Left lung (tissue), 10 donors: ENCODE measurements around the gene SDK2. TPM values are rescaled to one million over a fixed set of nuclear protein-coding genes. Genes with fewer than 3 reads are reported as not detected.

Source experiments
- ATAC-seq: fragments of 200-7000 bp; cut with Tn5 transposase; one replicate; pipeline ENCODE4 v1.9.1; 2020; ENCODE audit warnings: moderate library complexity
- DNase-seq, 4 donors: peaks; one replicate each; pipeline ENCODE4 v3.0.0-alpha.2; 2013 to 2020
- H3K27ac ChIP-seq, 2 donors: fragments of 200-600 bp; sonication (generic) in 1 of 2; one replicate each; pipeline versions ENCODE4 v1.5.0 to v1.8.0; 2020 to 2021
- H3K27me3 ChIP-seq, 2 donors: fragments of 200-600 bp; sonication (generic) in 1 of 2; one replicate each; pipeline versions ENCODE4 v1.5.0 to v1.8.0; 2020 to 2021
- H3K36me3 ChIP-seq, 2 donors: fragments of 200-600 bp; sonication (generic) in 1 of 2; one replicate each; pipeline versions ENCODE4 v1.5.0 to v1.8.0; 2020 to 2021
- H3K4me1 ChIP-seq, 2 donors: fragments of 200-600 bp; one replicate each; pipeline ENCODE4 v1.8.0; 2021
- H3K4me3 ChIP-seq, 2 donors: fragments of 200-600 bp; sonication (generic) in 1 of 2; one replicate each; pipeline versions ENCODE4 v1.5.0 to v1.8.0; 2020 to 2021; ENCODE audit warnings: mild to moderate bottlenecking in 1 of 2
- H3K9me3 ChIP-seq, 2 donors: fragments of 200-600 bp; sonication (generic) in 1 of 2; one replicate each; pipeline versions ENCODE4 v1.5.0 to v1.8.0; 2020 to 2021
- intact Hi-C, 2 donors: fragments of 100-400 bp; cut with DNase I; formaldehyde crosslinking; loops; one replicate each; pipeline versions ENCODE4 v1.11.2 to v1.14.2; 2022
- polyA plus RNA-seq, 6 donors: library from polyadenylated mRNA; unstranded; fragments of 120-200 nt; gene quantifications; one replicate each; pipeline ENCODE4 v1.2.1, GENCODE V29; 2013; ENCODE audit not compliant: insufficient read length in 6 of 6
- total RNA-seq, 2 donors: library from RNA; stranded (reverse); fragmentation: NEBNext Ultra II Directional; extraction: Animal tissue kit (Norgen Biotek cat#: 25700); gene quantifications; one replicate each; pipeline ENCODE4 v1.2.1, GENCODE V29; 2021
- TF ChIP-seq, protein P1 (sequence below), 2 donors: fragments of 200-600 bp; sonication (generic) in 1 of 2; IDR thresholded peaks; one replicate each; pipeline versions ENCODE4 v1.5.0 to v1.8.0; 2021; ENCODE audit warnings: antibody characterized with exemption in 2 of 2
- donor health status: DM: no; HTN: yes; CAD: no.
- donor health status: DM: no; HTN: no; CAD: no.

Gene SDK2
- total and polyA plus RNA-seq, 8 donors, result 6.0 to 10.9 (median 7.5) TPM

DNA sequence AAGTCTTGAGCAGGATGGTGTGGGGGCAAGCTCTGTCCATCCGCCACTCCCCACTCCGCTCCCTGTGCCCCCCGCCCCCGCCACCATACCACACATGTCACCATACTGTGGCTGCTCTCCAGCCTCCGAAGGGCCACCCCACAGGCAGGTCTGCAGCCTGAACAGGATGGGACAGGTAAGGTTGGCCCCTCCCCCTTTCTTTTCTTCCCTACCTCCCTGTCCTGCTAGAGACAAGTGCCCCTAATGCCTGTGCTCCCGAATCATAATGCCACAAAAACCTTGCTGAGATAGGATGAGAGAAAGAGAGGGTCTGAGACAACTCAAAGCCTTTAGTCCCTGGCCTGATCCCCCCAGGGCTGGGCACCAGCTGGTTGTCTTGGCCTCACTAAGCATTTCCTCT, 84.7 kb downstream of the SDK2 start:
- Histone ChIP-seq H3K36me3 (no peaks in the 10 kb centered on the region), H3K9me3 (no peaks in the 10 kb centered on the region), H3K27ac (no peak overlapping the region), H3K4me3 (no peak overlapping the region), H3K4me1 (no peaks in the 10 kb centered on the region), H3K27me3 (peaks cover 0 to 14% of the 10 kb centered on the region in 2 donors)
- TF ChIP-seq, protein P1, sequence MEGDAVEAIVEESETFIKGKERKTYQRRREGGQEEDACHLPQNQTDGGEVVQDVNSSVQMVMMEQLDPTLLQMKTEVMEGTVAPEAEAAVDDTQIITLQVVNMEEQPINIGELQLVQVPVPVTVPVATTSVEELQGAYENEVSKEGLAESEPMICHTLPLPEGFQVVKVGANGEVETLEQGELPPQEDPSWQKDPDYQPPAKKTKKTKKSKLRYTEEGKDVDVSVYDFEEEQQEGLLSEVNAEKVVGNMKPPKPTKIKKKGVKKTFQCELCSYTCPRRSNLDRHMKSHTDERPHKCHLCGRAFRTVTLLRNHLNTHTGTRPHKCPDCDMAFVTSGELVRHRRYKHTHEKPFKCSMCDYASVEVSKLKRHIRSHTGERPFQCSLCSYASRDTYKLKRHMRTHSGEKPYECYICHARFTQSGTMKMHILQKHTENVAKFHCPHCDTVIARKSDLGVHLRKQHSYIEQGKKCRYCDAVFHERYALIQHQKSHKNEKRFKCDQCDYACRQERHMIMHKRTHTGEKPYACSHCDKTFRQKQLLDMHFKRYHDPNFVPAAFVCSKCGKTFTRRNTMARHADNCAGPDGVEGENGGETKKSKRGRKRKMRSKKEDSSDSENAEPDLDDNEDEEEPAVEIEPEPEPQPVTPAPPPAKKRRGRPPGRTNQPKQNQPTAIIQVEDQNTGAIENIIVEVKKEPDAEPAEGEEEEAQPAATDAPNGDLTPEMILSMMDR (IDR thresholded peaks at IDR 0.05), result no peak
- DNase-seq (peak in 1 of 4 donors; percentile 9), ATAC-seq (no peak)
- intact Hi-C loops, result no loop called here

DNA sequence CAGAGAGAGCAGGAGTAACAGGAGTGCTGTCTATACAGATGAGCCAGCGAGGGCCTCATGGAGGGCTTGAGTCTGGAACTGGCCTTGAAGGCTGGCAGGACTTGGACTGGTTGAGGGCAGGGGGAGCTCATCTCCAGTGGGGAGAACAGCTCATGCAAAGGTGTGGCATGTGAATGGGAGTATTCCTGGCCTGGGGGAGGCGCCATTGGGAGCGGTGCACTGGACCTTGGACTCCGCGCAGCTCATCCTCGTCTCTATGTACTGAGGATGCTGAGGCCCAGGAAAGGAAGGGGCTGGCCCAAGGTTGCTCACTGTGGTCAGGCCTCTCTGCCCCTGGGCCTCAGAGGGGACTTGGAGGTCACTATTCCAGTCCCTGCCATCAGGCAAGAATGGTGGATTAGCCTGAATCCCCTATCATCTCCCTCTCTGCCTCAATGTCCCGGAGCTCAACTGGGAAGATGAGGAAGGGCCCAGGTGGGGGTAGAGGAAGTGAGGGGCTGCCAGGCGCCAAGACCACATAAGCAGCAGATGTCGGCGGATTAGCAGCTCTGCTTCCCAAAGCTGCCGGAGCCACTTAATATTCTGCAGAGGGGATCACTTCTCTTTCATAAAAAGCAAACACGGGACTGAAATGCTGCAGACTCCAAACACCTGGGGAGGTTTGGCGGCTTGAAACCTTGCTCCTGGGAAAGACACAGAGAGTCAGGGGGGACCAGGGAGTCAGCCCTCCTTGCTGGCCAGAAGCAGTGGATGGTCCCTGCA, 88.9 kb downstream of the SDK2 start:
- H3K4me1 ChIP-seq, result no peaks in the 10 kb centered on the region
- no peaks in the 10 kb centered on the region for H3K9me3 ChIP-seq
- H3K4me3 ChIP-seq, result no peak overlapping the region
- peak in 1 of 4 donors; percentile 30 for DNase-seq
- TF ChIP-seq, protein P1 (IDR thresholded peaks at IDR 0.05), result no peak
- intact Hi-C loops, result no loop called here
- peaks cover 0 to 37% of the 10 kb centered on the region in 2 donors for H3K27me3 ChIP-seq
- no peak for ATAC-seq
- H3K36me3 ChIP-seq, result no peaks in the 10 kb centered on the region
- H3K27ac ChIP-seq, result no peak overlapping the region

DNA sequence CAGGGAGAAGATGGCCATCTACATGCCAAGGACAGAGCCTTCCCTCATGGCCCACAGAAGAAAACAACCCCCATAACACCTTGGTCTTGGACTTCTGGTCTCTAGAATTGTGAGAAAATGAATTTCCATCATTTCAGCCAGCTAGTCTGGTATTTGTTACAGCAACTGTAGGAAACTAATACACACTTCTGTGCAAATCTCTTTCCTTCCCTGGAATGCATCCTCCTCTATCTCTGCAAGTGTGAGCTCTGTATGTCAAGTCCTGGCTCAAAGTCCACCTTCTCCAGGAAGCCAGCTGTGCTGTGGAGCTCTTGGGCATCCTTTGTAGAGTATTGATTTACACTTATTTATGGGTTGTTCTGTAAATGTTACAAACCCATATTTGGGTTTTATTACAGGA, 89.7 kb downstream of the SDK2 start:
- TF ChIP-seq, protein P1 (IDR thresholded peaks at IDR 0.05), result no peak

DNA sequence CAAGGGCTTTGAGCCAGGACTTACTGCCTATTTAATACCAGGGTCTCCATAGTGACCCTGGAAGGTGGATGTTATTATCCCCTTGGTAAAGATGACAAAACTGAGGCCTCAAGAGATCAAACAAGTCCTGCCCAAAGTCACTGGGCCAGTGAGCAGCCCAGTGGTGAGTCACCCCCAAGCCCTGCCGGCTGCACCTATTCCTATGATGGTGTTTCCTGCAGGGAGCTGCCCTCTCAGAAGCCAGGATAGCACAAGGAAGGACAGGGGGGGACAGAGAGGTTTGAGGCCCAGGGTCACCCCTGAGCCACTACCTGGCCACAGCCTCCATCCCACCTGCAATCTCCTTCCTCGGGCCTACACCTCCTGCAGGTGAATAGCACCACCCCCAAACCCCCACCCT, 90.9 kb downstream of the SDK2 start:
- no peak overlapping the region for H3K4me3 ChIP-seq
- H3K27me3 ChIP-seq, result peaks cover 0 to 41% of the 10 kb centered on the region in 2 donors
- peak in 1 of 4 donors; percentile 60 for DNase-seq
- peak; percentile 39 for ATAC-seq
- H3K4me1 ChIP-seq, result no peaks in the 10 kb centered on the region
- TF ChIP-seq, protein P1 (IDR thresholded peaks at IDR 0.05), result no peak
- no peak overlapping the region for H3K27ac ChIP-seq
- intact Hi-C loops, result no loop called here
- H3K9me3 ChIP-seq, result no peaks in the 10 kb centered on the region
- no peaks in the 10 kb centered on the region for H3K36me3 ChIP-seq

More for the DNA sequence above, 89.7 kb downstream of the SDK2 start:
- Histone ChIP-seq H3K36me3 (no peaks in the 10 kb centered on the region), H3K4me3 (no peak overlapping the region), H3K27ac (no peak overlapping the region), H3K27me3 (peaks cover 0 to 40% of the 10 kb centered on the region in 2 donors), H3K9me3 (no peaks in the 10 kb centered on the region), H3K4me1 (no peaks in the 10 kb centered on the region)
- ATAC-seq (no peak), DNase-seq (no peak)
- intact Hi-C loops, result no loop called here

DNA sequence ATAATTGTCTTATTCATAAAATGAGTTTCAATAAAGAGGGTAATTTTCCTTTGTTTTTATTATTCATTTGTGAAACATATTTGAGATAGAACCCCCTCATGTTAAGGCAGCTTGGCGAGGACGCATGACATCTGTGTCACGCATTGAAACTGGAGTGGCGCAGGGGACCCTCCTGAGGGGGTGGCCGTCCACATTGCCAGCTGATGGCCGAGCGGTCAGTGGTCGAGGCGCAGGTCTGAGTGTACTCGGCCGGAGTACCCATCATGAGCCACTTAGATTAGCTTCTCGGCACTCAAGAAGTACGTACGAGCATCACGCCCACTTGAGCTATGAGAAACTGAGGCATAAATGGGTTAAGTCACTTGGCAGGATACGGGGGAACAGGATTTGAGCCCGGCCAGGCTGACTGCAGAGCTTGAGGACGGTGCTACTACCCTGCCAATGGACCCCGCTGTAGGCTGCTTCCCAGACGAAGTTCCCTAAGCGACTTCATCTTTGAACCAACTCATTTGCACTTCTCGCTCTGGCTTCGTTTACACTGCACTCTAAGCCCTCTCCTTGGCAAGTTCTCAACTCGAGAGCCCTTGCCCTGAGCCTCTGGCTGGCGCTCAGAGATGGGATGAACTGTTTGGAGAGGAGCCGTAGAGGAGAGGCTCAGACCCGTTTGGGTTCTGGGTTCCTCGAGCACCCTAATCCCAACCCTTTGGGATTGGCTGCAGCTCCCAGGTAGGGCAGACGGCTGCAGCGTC, 91.8 kb downstream of the SDK2 start:
- intact Hi-C loops, result no loop called here
- H3K27me3 ChIP-seq, result peaks cover 0 to 41% of the 10 kb centered on the region in 2 donors
- ATAC-seq, result peak; percentile 84
- peak; percentile 39 to 76 (median 46) for DNase-seq
- TF ChIP-seq, protein P1 (IDR thresholded peaks at IDR 0.05), result no peak
- no peaks in the 10 kb centered on the region for H3K9me3 ChIP-seq
- no peak overlapping the region for H3K4me3 ChIP-seq
- H3K36me3 ChIP-seq, result no peaks in the 10 kb centered on the region
- no peaks in the 10 kb centered on the region for H3K4me1 ChIP-seq
- H3K27ac ChIP-seq, result no peak overlapping the region
